HepG2 (cell line): ENCODE data around the gene COMMD7. TPM values are rescaled to one million over a fixed set of nuclear protein-coding genes. Genes with fewer than 3 reads are reported as not detected.
A peak's percentile ranks its signal among the peaks of the same experiment; 100 is the strongest.

Experiments
- ATAC-seq: fragments of 200-7000 bp; cut with Tn5 transposase; 3 replicates; pipeline ENCODE4 v1.9.1; 2020; ENCODE audit warnings: mild to moderate bottlenecking, moderate library complexity
- BruUV-seq: library from RNA; stranded (reverse); fragments of 400-500 nt; replicated peaks from 2 replicates; lab custom pipeline; 2021; lab: Mats Ljungman, UMichigan
- CTCF ChIA-PET: fragments of 300-600 bp; formaldehyde crosslinking; extraction: SDS; loops from one replicate; lab custom pipeline; 2021; ENCODE audit warnings: low total read pairs, inconsistent platforms, low intra/inter-chr PET ratio; lab: Yijun Ruan, JAX
- POLR2A ChIA-PET: fragments of 350-600 bp; sonication (Branson Sonifier 250); formaldehyde crosslinking; loops from one replicate; lab custom pipeline; 2020; ENCODE audit warnings: antibody characterized with exemption, inconsistent platforms; lab: Yijun Ruan, JAX
- DNase-seq: peaks from one replicate; pipeline ENCODE4 v3.0.0-alpha.2; 2015; ENCODE audit warnings: low spot score
- FAIRE-seq: peaks from 3 replicates; lab custom pipeline; 2011; peaks lifted over from hg19 to GRCh38; lab: Jason Lieb, UNC
- H2AFZ ChIP-seq: one replicate; pipeline ENCODE4 v1.6.1; 2011; ENCODE audit warnings: low read length, inconsistent platforms
- H3K27ac ChIP-seq: fragments of 300-600 bp; 3 replicates; pipeline ENCODE4 v1.8.0; 2011; ENCODE audit warnings: mixed run types, mild to moderate bottlenecking, mixed read lengths, low read length, inconsistent platforms; ENCODE audit not compliant: insufficient read depth; ENCODE audit errors: extremely low read length
- H3K27me3 ChIP-seq, 2 experiments: fragments of 200-600 bp in 1 of 2; 2 replicates in 1 of 2; 3 replicates in 1 of 2; pipeline versions ENCODE4 v1.6.0 to v1.8.0; 2011; ENCODE audit warnings: low read length in 2 of 2, mild to moderate bottlenecking in 2 of 2, moderate library complexity in 2 of 2, inconsistent platforms in 1 of 2; ENCODE audit not compliant: insufficient read depth in 2 of 2, control insufficient read depth in 1 of 2
- H3K36me3 ChIP-seq, 2 experiments: fragments of 200-600 bp in 1 of 2; replicated peaks in 1 of 2; 2 replicates in 1 of 2; 3 replicates in 1 of 2; pipeline versions ENCODE4 v1.5.1 to v1.8.0; 2011; ENCODE audit warnings: low read length in 2 of 2, inconsistent platforms in 1 of 2; ENCODE audit not compliant: insufficient read depth in 2 of 2, control insufficient read depth in 1 of 2
- H3K4me1 ChIP-seq: 2 replicates; pipeline ENCODE4 v1.5.1; 2012; ENCODE audit warnings: low read length, inconsistent platforms; ENCODE audit not compliant: insufficient read depth
- H3K4me2 ChIP-seq: 2 replicates; pipeline ENCODE4 v1.6.0; 2011; ENCODE audit warnings: low read depth, low read length, inconsistent platforms
- H3K4me3 ChIP-seq, 3 experiments: fragments of 200-600 bp in 1 of 3; sonication (generic), shearing (Covaris generic) in 1 of 3; replicated peaks in 1 of 3; 2 replicates each; pipeline ENCODE4 v1.5.1; 2011 to 2016; ENCODE audit warnings: low read length in 3 of 3, inconsistent platforms in 2 of 3, low read depth in 2 of 3, mild to moderate bottlenecking in 2 of 3, control low read depth in 1 of 3, mixed read lengths in 1 of 3; ENCODE audit not compliant: insufficient read depth in 1 of 3
- H3K79me2 ChIP-seq: one replicate; pipeline ENCODE4 v1.6.1; 2011; ENCODE audit warnings: low read length, inconsistent platforms; ENCODE audit not compliant: insufficient read depth
- H3K9ac ChIP-seq: 2 replicates; pipeline ENCODE4 v1.6.0; 2011; ENCODE audit warnings: mild to moderate bottlenecking, low read depth, low read length, inconsistent platforms; ENCODE audit not compliant: insufficient read depth
- H3K9me3 ChIP-seq: 2 replicates; pipeline ENCODE4 v1.5.1; 2012; ENCODE audit warnings: mild to moderate bottlenecking, low read length
- H4K20me1 ChIP-seq: 2 replicates; pipeline ENCODE4 v1.6.0; 2011; ENCODE audit warnings: inconsistent platforms, mild to moderate bottlenecking, low read length, moderate library complexity; ENCODE audit not compliant: insufficient read depth
- ATF1 ChIP-seq: IDR thresholded peaks from 2 replicates; pipeline ENCODE4 v1.6.1; 2016; ENCODE audit warnings: mild to moderate bottlenecking, control low read depth
- DZIP1 ChIP-seq: sonication (generic); formaldehyde crosslinking; IDR thresholded peaks from 2 replicates; pipeline ENCODE4 v1.5.0; 2020; ENCODE audit warnings: mild to moderate bottlenecking, missing genetic modification reagents
- FOXK2 ChIP-seq: fragments of 450-650 bp; IDR thresholded peaks from 2 replicates; pipeline ENCODE4 v1.6.1; 2016
- HNF4G ChIP-seq, 2 experiments: sonication (generic) in 1 of 2; formaldehyde crosslinking in 1 of 2; IDR thresholded peaks; 2 replicates each; pipeline versions ENCODE4 v1.4.0 to v1.6.1; 2011 to 2020; ENCODE audit warnings: borderline replicate concordance in 2 of 2, low read depth in 2 of 2, mild to moderate bottlenecking in 2 of 2, low read length in 1 of 2, missing genetic modification reagents in 1 of 2, moderate library complexity in 1 of 2
- ISL2 ChIP-seq: sonication (generic); formaldehyde crosslinking; IDR thresholded peaks from 2 replicates; pipeline ENCODE4 v1.5.0; 2020; ENCODE audit warnings: missing genetic modification reagents
- KDM5A ChIP-seq: fragments of 200-600 bp; sonication (generic); IDR thresholded peaks from 2 replicates; pipeline ENCODE4 v1.7.0; 2018; ENCODE audit warnings: antibody characterized with exemption, mild to moderate bottlenecking, low read length, borderline replicate concordance
- KLF15 ChIP-seq: sonication (generic); formaldehyde crosslinking; IDR thresholded peaks from 2 replicates; pipeline ENCODE4 v1.8.1; 2023; ENCODE audit warnings: borderline replicate concordance, mild to moderate bottlenecking, inconsistent platforms, missing genetic modification reagents, mixed read lengths
- KLF6 ChIP-seq: IDR thresholded peaks from 2 replicates; pipeline ENCODE4 v1.8.0; 2016; ENCODE audit warnings: missing biosample characterization, missing genetic modification reagents
- MAFF ChIP-seq: IDR thresholded peaks from 2 replicates; pipeline ENCODE4 v1.6.1; 2011; ENCODE audit warnings: low read depth, low read length, improper control_type of control experiment
- MAFK ChIP-seq, 2 experiments: IDR thresholded peaks in 1 of 2; conservative IDR thresholded peaks in 1 of 2; 2 replicates each; pipeline ENCODE4 v1.6.1; 2011; ENCODE audit warnings: improper control_type of control experiment in 2 of 2, low read length in 2 of 2
- ZNF414 ChIP-seq: sonication (generic); formaldehyde crosslinking; IDR thresholded peaks from 2 replicates; pipeline ENCODE4 v1.5.0; 2020; ENCODE audit warnings: missing genetic modification reagents
- ZNF567 ChIP-seq: sonication (generic); formaldehyde crosslinking; IDR thresholded peaks from 2 replicates; pipeline ENCODE4 v1.8.1; 2023; ENCODE audit warnings: mild to moderate bottlenecking, missing genetic modification reagents, borderline replicate concordance
- ZNF580 ChIP-seq: IDR thresholded peaks from 2 replicates; pipeline ENCODE4 v1.6.1; 2016; ENCODE audit warnings: low read depth, borderline replicate concordance
- ZNF629 ChIP-seq: sonication (generic); formaldehyde crosslinking; conservative IDR thresholded peaks from 2 replicates; pipeline ENCODE4 v1.5.0; 2020; ENCODE audit warnings: missing genetic modification reagents
- WGBS: methylation state at CpG from one replicate; pipeline ENCODE4 v1.1.6; 2017; ENCODE audit warnings: low lambda C conversion rate; 5-methylcytosine and 5-hydroxymethylcytosine counted together
- in situ Hi-C: cut with HindIII; loops from 2 replicates; pipeline ENCODE4 v1.10.0; 2017; ENCODE audit warnings: low pct_unique_long_range_greater_than_20kb; ENCODE audit not compliant: extremely low pct_ligation_motif_present
- intact Hi-C: fragments of 100-400 bp; cut with micrococcal nuclease; formaldehyde crosslinking; loops from one replicate; pipeline ENCODE4 v1.10.0; 2022; ENCODE audit not compliant: unreplicated experiment
- polyA plus RNA-seq, 8 experiments: library from polyadenylated mRNA; depleted of rRNA in 3 of 8; stranded (reverse) in 7 of 8; unstranded in 1 of 8; fragments of >200 nt; fragmentation: Illumina TruSeq in 4 of 8; extraction: Trizol in 4 of 8; gene quantifications; 2 replicates each; pipeline versions ENCODE4 v1.2.1 to v1.2.3, GENCODE V29; 2011 to 2016; ENCODE audit warnings: low read depth in 4 of 8, missing spikeins in 1 of 8, mixed read lengths in 1 of 8; ENCODE audit not compliant: insufficient read depth in 1 of 8
- total RNA-seq, 5 experiments: library from RNA; depleted of rRNA; stranded (reverse); fragments of >200 nt; fragmentation: Illumina TruSeq; extraction: Trizol; gene quantifications; 2 replicates each; pipeline ENCODE4 v1.2.3, GENCODE V29; 2016; ENCODE audit warnings: low read depth in 1 of 5

COMMD7 gene
- total and polyA plus RNA-seq, 2 of the 13 experiments (the other 11 are each of a cell fraction or from before 2014, with no cell fraction given), result 42.1 to 53.3 TPM

GRCh38 chr20:32656827-32657226, 86.4 kb downstream of the COMMD7 start:
- H3K9ac ChIP-seq, result no peak overlapping the region
- H3K4me3 ChIP-seq, result no peak overlapping the region
- no peaks in the 10 kb centered on the region for H4K20me1 ChIP-seq
- no peak for DNase-seq
- no peak overlapping the region for H3K27ac ChIP-seq
- ChIA-PET CTCF (interaction anchor here (1.1 kb wide), 1 partner anchor 135 kb away, joined by 3 read pairs; no protein-coding TSS in a partner anchor), POLR2A (no interaction called here)
- peaks cover 10% of the 10 kb centered on the region for H3K4me1 ChIP-seq
- H3K36me3 ChIP-seq, result no peaks in the 10 kb centered on the region
- WGBS, result 58% methylated on average over 1 of the region's 1 CpG
- H3K27me3 ChIP-seq, result peaks cover 0 to 3% of the 10 kb centered on the region in 2 experiments; a peak in 2 of 5 replicates
- no peak for FAIRE-seq
- H3K9me3 ChIP-seq, result peaks cover 10% of the 10 kb centered on the region; the same call in 1 of the 2 replicates
- in situ Hi-C loops, result no loop called here
- no peak overlapping the region for H2AFZ ChIP-seq
- BruUV-seq, result no TSS peak
- no peak for ATAC-seq
- no peaks in the 10 kb centered on the region for H3K79me2 ChIP-seq
- intact Hi-C loops, result no loop called here
- TF ChIP-seq ZNF629 (CRISPR knock-in tag), result no peak
- TF ChIP-seq ATF1 (CRISPR knock-in tag), result no peak
- no peak for TF ChIP-seq KLF6
- TF ChIP-seq DZIP1 (CRISPR knock-in tag), result no peak
- no peak for TF ChIP-seq ZNF580 (CRISPR knock-in tag)
- TF ChIP-seq MAFK (conservative IDR thresholded peaks at IDR 0.05 in 1 of 2, IDR thresholded peaks at IDR 0.05 in 1 of 2; ENCODE audit: low read length in 2 of 2), result peak; percentile 75 to 88; a peak in 3 of 4 replicates
- TF ChIP-seq HNF4G (IDR thresholded peaks at IDR 0.05; ENCODE audit: borderline replicate concordance, low read depth, low read length), result no peak
- TF ChIP-seq HNF4G (CRISPR knock-in tag; IDR thresholded peaks at IDR 0.05; ENCODE audit: borderline replicate concordance, low read depth), result no peak
- no peak for TF ChIP-seq ISL2
- TF ChIP-seq KLF15 (CRISPR knock-in tag), result no peak
- peak; percentile 79 for TF ChIP-seq MAFF
- TF ChIP-seq ZNF414, result no peak
- no peak for TF ChIP-seq ZNF567
- TF ChIP-seq FOXK2, result no peak
- TF ChIP-seq KDM5A, result no peak
- no peak overlapping the region for H3K4me2 ChIP-seq
